ENCODE measurements around the gene GPR63.

The GPR63 gene

DNA sequence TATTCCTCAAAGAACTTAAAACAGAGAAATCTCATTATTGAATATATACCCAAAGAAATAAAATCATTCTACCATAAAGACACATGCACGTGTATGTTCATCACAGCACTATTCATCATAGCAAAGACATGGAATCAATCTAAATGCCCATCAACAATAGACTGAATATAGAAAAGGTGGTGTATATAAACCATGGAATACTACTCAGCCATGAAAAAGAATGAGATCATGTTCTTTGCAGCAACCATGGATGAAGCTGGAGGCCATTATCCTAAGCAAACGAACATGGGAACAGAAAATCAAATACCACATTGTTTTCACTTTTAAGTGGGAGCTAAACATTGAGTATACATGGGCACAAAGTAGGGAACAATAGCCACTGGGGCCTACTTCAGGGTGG, 12.3 kb upstream of the GPR63 start:
- Mint-ChIP-seq H3K4me1 (ENCODE audit: low read depth) (no peaks in the 10 kb centered on the region), H3K9me3 (peaks cover 10% of the 10 kb centered on the region), H3K36me3 (ENCODE audit: low read depth) (no peaks in the 10 kb centered on the region), H3K27me3 (peaks cover 34% of the 10 kb centered on the region), H3K4me3 (no peak overlapping the region), H3K27ac (no peak overlapping the region)

DNA sequence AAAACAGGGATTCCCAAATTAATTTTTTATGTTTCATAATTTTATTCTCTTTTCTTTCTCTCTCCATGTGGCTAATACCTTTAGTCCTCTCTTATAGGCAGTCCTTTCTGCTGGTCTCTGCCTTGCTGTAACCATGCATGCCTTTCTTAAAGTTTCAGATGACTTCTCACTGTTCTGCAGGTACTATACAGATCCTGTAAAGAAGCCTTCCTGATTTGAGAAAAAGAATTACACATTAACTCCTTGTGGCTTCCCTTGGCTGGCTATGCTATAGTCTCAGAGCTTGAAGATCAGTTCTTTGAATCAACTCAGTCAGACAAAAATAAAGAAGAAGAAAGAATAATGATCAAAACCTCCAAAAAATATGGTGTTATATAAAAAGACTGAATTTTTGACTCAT, 7.3 kb upstream of the GPR63 start:
- no peaks in the 10 kb centered on the region for H3K4me1 Mint-ChIP-seq (ENCODE audit: low read depth)
- H3K36me3 Mint-ChIP-seq (ENCODE audit: low read depth), result no peaks in the 10 kb centered on the region

DNA sequence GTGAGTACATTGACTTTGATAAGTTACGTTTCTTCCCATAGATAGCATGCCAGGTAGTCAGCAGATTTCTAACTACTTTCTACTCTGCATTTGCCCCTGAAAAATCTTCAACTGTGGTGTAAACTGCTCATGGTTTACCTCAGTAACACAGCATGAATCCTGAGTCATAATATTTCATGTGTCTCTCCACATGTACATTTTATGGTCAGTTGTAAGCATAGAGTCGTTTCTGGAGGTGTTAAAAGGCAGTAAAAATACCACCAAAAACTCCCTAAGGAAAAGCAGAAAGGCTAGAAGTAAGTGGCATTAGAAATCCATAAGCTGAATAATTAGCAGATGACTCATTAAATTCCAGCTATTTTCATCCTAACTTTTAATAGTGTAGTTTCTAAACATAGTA, 4.1 kb upstream of the GPR63 start:
- H3K36me3 Mint-ChIP-seq (ENCODE audit: low read depth), result no peaks in the 10 kb centered on the region
- no peak overlapping the region for H3K4me3 Mint-ChIP-seq
- H3K4me1 Mint-ChIP-seq (ENCODE audit: low read depth), result peaks cover 7% of the 10 kb centered on the region
- peaks cover 10% of the 10 kb centered on the region for H3K9me3 Mint-ChIP-seq
- H3K27ac Mint-ChIP-seq, result no peak overlapping the region
- H3K27me3 Mint-ChIP-seq, result peaks cover 44% of the 10 kb centered on the region

More for the DNA sequence above, 7.3 kb upstream of the GPR63 start:
- no peak overlapping the region for H3K27ac Mint-ChIP-seq
- peaks cover 37% of the 10 kb centered on the region for H3K27me3 Mint-ChIP-seq
- no peak overlapping the region for H3K4me3 Mint-ChIP-seq
- H3K9me3 Mint-ChIP-seq, result peaks cover 14% of the 10 kb centered on the region

DNA sequence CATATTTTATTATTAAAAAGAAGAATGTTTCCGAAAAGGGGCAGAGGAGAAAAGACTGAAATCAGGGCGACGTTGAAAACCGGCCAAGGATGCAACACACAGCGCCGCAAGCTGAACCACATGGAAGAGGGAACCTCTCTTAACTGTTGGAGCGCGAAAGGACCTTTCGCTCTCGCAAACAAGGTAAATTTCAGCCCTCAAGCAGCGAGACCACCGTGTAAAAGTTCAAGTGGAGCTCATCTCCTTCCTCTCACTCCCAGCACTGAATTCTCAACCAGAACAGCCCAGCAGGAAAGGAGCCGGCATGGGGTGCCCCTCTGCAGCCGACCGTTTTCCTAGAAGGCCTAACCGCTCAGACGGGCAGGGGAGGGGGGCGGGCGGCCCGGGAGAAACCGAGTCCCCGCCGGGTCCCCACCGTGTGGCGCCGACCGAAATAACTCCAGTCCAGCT, 621 bp downstream of the GPR63 start:
- Mint-ChIP-seq H3K27ac (peak overlapping the region; percentile 74), H3K4me1 (ENCODE audit: low read depth) (peaks cover 14% of the 10 kb centered on the region)

DNA sequence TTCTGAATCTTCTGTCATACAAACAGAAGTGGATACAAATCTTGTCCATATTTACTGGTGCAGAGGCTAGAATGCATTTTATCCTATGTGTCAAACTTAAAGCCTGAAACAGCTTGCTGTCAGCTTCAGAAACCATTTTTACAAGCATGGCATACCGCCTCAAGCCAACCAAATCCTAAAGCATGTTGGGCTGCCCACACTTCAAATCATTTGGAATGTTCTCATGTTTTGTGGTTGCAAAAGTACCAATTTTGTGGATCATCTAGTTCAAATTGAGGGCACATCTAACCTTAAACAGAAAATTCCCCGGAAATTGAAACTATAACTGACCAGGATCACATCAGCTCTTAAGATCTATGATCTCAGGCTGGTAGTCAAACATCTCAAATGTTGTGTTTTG, 3.2 kb downstream of the GPR63 start:
- Mint-ChIP-seq H3K4me3 (no peak overlapping the region), H3K9me3 (no peaks in the 10 kb centered on the region), H3K36me3 (ENCODE audit: low read depth) (no peaks in the 10 kb centered on the region), H3K27me3 (peaks cover 48% of the 10 kb centered on the region), H3K4me1 (ENCODE audit: low read depth) (peaks cover 14% of the 10 kb centered on the region), H3K27ac (no peak overlapping the region)

More for the DNA sequence above, 621 bp downstream of the GPR63 start:
- no peaks in the 10 kb centered on the region for H3K36me3 Mint-ChIP-seq (ENCODE audit: low read depth)
- no peaks in the 10 kb centered on the region for H3K9me3 Mint-ChIP-seq
- peak overlapping the region; percentile 89 for H3K4me3 Mint-ChIP-seq
- H3K27me3 Mint-ChIP-seq, result peaks cover 54% of the 10 kb centered on the region

DNA sequence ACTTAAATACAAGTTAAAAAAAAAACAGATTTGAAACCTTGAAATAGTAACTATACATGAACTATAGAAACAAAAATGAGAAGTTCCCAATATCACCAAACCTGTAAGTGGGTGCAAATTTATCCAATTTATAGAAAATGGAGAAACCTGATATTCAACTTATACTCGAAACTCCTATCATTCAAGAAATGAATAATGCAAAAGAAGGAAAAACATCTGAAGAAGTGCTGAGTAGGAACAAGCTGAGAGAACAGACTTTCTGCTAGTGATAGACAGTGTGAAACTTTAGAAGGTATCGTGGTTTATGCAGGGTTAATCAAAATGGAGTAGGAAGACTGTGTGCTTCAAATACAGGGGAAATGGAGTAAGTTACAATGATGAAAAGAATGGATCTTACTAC, 4.5 kb downstream of the GPR63 start:
- Mint-ChIP-seq H3K27ac (no peak overlapping the region), H3K27me3 (peaks cover 37% of the 10 kb centered on the region)

DNA sequence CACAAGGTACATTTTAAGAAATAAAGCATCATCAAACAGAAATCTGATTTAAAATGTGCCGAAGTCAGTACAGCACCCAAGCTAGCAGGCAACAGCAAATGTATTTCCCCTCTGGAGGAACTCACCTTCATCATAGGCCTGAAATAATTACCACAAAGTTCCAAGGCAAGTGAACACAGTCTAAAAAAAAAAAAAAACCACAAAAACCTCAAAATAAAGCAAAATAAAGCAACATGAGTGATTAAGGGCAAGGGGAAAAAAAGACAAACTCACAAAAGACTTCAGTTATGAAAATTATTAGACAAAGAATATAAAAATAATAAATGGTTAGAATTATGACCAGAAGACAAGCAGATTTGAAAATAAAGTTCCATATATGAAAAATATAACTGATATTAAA, 10.4 kb downstream of the GPR63 start:
- H3K4me1 Mint-ChIP-seq (ENCODE audit: low read depth), result peaks cover 4% of the 10 kb centered on the region
- H3K27ac Mint-ChIP-seq, result no peak overlapping the region
- no peak overlapping the region for H3K4me3 Mint-ChIP-seq
- H3K9me3 Mint-ChIP-seq, result no peaks in the 10 kb centered on the region
- H3K36me3 Mint-ChIP-seq (ENCODE audit: low read depth), result no peaks in the 10 kb centered on the region
- peaks cover 11% of the 10 kb centered on the region for H3K27me3 Mint-ChIP-seq

More for the DNA sequence above, 4.5 kb downstream of the GPR63 start:
- Mint-ChIP-seq H3K9me3 (no peaks in the 10 kb centered on the region), H3K4me3 (no peak overlapping the region), H3K36me3 (ENCODE audit: low read depth) (no peaks in the 10 kb centered on the region), H3K4me1 (ENCODE audit: low read depth) (peaks cover 11% of the 10 kb centered on the region)

DNA sequence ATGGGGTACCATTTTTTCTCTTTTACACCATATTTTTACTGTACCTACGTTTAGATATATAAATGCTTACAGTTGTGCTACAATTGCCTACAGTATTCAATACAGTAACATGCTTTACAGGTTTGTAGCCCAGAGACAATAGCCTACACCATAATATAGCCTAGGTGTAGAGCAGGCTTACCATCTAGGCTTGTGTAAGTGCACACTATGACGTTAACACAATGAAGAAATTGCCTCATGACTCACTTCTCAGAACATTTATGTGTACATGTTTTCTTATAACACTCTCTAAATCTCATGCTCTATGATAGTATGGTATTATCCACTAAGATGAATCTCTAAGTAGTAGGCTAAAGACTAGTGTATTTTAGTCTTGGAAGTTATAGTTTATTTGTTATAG, 13.5 kb downstream of the GPR63 start:
- Mint-ChIP-seq H3K27me3 (peaks cover 11% of the 10 kb centered on the region), H3K4me1 (ENCODE audit: low read depth) (peaks cover 8% of the 10 kb centered on the region), H3K27ac (no peak overlapping the region), H3K36me3 (ENCODE audit: low read depth) (peaks cover 3% of the 10 kb centered on the region), H3K9me3 (no peaks in the 10 kb centered on the region), H3K4me3 (no peak overlapping the region)

DNA sequence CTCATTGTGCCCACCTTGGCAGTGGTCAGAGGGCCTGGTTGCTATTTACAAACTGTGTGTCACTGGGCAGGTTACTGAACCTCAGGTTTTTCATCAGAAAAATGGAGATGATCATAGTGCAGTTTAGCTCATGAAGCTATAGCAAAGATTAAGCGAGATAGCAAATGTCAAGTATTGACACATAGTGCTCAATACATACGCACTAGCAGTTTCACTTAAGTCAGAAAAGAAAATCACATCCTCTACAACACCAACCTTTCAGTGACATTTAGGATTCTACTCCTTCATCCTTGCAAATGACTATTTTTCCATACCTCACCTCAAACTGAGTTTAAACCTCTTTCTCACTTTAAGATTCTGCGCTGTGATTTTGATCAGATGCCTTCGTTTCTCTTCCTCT, 16.2 kb downstream of the GPR63 start:
- Mint-ChIP-seq H3K4me1 (ENCODE audit: low read depth) (peaks cover 4% of the 10 kb centered on the region), H3K36me3 (ENCODE audit: low read depth) (peaks cover 3% of the 10 kb centered on the region), H3K4me3 (no peak overlapping the region), H3K27me3 (peaks cover 11% of the 10 kb centered on the region), H3K27ac (no peak overlapping the region), H3K9me3 (no peaks in the 10 kb centered on the region)

DNA sequence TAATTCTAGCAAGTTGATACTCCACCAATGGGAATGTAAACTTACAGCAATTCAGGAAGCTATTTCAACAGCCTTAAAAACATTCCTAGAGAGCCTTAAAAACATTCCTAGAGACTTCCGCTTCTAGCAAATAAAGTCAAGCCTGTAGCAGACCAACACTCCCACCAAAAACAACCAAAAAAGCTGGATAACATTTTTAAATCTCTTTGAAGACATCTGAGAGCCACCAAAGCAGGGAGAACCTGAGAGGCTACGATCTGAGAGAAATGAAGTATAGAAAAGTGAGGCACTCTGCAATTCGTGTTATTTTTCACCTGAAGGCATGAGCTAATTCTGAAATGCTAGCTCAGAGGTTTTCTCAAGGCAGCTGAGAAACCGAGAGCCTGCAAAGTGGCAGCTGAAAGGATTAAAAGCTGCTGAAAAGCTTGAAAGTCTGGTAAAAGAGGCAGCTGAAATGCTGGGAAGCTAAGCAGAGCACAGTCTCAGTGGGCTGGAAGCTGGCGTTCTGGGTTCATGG, 20.9 kb downstream of the GPR63 start:
- no peaks in the 10 kb centered on the region for H3K9me3 Mint-ChIP-seq
- H3K4me1 Mint-ChIP-seq (ENCODE audit: low read depth), result peaks cover 8% of the 10 kb centered on the region
- H3K4me3 Mint-ChIP-seq, result no peak overlapping the region
- no peak overlapping the region for H3K27ac Mint-ChIP-seq
- peaks cover 3% of the 10 kb centered on the region for H3K36me3 Mint-ChIP-seq (ENCODE audit: low read depth)
- H3K27me3 Mint-ChIP-seq, result peaks cover 19% of the 10 kb centered on the region

DNA sequence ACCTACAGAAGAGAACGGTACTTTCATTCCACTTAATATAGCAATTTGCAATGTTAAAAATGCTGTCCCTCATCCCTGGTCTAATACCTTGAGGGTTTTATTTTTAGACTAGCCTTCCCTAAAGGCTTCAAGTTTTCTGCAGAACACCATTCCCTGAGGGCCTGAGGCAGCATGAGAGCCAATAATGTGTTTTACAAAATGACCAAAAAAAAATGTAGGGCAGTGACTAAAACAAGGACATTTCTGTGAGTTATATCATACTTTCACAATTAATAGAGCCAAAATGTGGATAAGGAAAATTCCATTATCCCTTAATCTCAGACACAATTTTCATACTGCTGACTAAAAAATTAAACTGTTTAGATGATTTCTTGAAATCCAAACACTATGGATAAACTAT, 22.7 kb downstream of the GPR63 start:
- Mint-ChIP-seq H3K27ac (no peak overlapping the region), H3K27me3 (peaks cover 14% of the 10 kb centered on the region), H3K9me3 (no peaks in the 10 kb centered on the region), H3K4me3 (no peak overlapping the region), H3K4me1 (ENCODE audit: low read depth) (peaks cover 4% of the 10 kb centered on the region), H3K36me3 (ENCODE audit: low read depth) (no peaks in the 10 kb centered on the region)

DNA sequence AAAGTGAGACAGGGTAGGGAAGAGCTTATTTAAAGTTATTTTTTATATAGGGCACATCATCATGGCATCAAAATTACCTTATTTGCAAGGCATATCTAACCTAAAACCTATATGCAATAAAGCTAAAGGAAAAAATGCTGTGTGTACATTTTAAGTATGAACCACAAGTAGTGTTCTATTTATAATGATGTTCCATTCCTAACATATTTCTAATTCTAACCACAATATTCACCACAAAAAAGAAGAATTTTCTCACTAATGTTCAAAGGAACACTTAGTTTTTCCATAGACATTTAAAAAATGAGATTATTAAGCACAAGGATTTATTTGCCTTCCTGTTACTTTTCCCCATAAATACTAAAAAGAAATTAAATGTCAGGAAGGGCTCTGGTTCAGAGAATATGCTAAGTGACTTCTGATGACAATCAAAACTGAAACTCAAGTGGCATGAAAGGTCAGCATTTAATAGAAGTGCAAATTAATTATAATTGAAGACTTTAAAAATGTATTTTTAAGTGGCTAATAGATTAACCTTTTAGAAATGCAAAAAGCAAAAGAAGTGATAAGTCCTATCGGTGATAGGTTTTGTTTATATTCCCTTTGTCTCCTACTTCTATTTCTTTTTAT, 25.1 kb downstream of the GPR63 start:
- no peaks in the 10 kb centered on the region for H3K9me3 Mint-ChIP-seq
- H3K4me1 Mint-ChIP-seq (ENCODE audit: low read depth), result peaks cover 4% of the 10 kb centered on the region
- no peak overlapping the region for H3K27ac Mint-ChIP-seq
- no peak overlapping the region for H3K4me3 Mint-ChIP-seq
- H3K27me3 Mint-ChIP-seq, result peaks cover 14% of the 10 kb centered on the region
- no peaks in the 10 kb centered on the region for H3K36me3 Mint-ChIP-seq (ENCODE audit: low read depth)

DNA sequence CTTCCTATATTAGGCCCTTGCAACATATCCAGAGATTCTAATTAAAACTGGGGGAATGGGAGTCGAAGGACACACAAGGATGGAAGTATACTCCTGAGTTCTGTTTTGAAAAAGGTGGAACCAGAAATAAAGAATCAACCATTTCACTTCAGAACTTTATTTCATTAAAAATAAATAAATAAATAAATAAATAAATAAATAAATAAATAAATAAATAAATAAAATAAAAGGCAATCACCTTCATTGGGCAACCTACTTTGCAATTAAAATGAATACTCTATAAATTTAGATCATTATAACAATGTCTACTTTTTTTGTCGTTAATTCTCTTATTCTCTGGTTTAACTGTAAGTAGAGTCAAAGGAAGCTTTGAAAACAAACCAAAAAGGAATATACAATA, 25.6 kb downstream of the GPR63 start:
- H3K27me3 Mint-ChIP-seq, result peaks cover 14% of the 10 kb centered on the region
- no peak overlapping the region for H3K4me3 Mint-ChIP-seq
- H3K36me3 Mint-ChIP-seq (ENCODE audit: low read depth), result no peaks in the 10 kb centered on the region
- H3K4me1 Mint-ChIP-seq (ENCODE audit: low read depth), result peaks cover 4% of the 10 kb centered on the region
- H3K27ac Mint-ChIP-seq, result no peak overlapping the region
- H3K9me3 Mint-ChIP-seq, result no peaks in the 10 kb centered on the region

DNA sequence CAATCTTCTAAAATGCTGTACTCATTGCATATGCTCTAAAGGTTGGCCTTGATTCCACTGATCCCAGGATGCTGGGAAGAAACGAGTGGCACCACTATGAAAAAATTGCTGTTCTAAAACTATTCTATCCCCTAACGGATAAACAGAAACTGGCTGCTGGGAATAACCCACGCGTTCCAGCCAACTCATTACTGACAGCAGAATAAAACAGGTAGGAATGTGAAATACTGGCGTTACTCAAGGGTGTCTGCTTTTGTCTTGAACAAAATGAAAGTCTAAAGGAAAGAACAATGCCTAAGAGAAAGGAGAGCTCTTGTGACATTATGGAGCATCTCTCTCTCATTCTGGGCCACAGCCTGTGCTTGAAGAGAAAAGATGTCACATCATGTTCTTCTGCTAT, 26.1 kb downstream of the GPR63 start:
- no peaks in the 10 kb centered on the region for H3K9me3 Mint-ChIP-seq

DNA sequence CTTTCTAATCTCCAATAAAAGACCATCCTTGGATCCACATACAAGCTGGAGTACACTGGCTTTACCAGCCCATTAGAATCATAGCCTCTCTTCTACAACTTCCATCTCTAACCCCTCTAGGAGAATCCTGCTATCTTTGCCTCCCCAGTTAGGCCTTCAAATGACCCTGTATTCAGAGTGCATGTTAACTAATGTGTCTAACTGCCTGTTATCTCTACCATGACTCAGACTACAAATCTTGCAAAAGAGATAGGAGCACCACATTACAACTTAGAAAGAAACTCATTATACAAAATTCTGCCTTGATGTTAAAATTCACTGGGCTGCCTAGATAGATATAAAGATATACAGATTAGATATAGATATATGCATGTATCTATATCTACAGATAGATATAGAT, 28.2 kb downstream of the GPR63 start:
- Mint-ChIP-seq H3K27ac (no peak overlapping the region), H3K36me3 (ENCODE audit: low read depth) (no peaks in the 10 kb centered on the region), H3K27me3 (peaks cover 7% of the 10 kb centered on the region), H3K9me3 (no peaks in the 10 kb centered on the region), H3K4me3 (no peak overlapping the region), H3K4me1 (ENCODE audit: low read depth) (peaks cover 4% of the 10 kb centered on the region)

More for the DNA sequence above, 26.1 kb downstream of the GPR63 start:
- H3K4me1 Mint-ChIP-seq (ENCODE audit: low read depth), result peaks cover 4% of the 10 kb centered on the region
- peaks cover 11% of the 10 kb centered on the region for H3K27me3 Mint-ChIP-seq
- H3K36me3 Mint-ChIP-seq (ENCODE audit: low read depth), result no peaks in the 10 kb centered on the region
- H3K27ac Mint-ChIP-seq, result no peak overlapping the region
- H3K4me3 Mint-ChIP-seq, result no peak overlapping the region

DNA sequence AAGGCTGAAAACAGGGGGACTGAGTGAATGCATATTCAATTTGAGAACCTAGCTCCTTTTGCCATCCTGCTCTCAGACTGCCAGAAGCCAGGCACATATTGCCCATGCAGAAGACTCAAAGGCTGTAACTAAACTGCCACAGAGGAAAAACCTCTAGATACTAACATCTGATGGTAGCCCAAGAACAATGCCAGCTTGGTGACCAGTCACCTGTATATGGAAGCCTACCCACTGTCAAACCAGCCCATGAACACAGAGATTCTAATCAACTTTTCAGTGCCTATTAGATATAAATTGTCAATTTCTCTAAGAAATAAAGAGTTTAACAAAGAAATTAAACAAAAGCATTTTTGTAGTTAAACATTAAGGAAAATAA, 34.2 kb downstream of the GPR63 start:
- Mint-ChIP-seq H3K4me1 (ENCODE audit: low read depth) (no peaks in the 10 kb centered on the region), H3K27me3 (peaks cover 4% of the 10 kb centered on the region), H3K9me3 (no peaks in the 10 kb centered on the region), H3K36me3 (ENCODE audit: low read depth) (no peaks in the 10 kb centered on the region), H3K27ac (no peak overlapping the region), H3K4me3 (no peak overlapping the region)

All from stimulated activated naive CD8-positive, alpha-beta T cell treated with anti-CD3 and anti-CD28 coated beads, Interleukin-15, Interleukin-2, amounts not matched to agents 100 ng/mL and 50 ng/mL, for 24 hours (primary cell).